PC-3 (cell line): ENCODE results near the gene OMP. TPM values are rescaled to one million over a fixed set of nuclear protein-coding genes. Genes with fewer than 3 reads are reported as not detected.

ENCODE experiments used
- ATAC-seq: fragments of 200-7000 bp; cut with Tn5 transposase; 2 replicates; pipeline ENCODE4 v1.9.1; 2020; ENCODE audit warnings: mild to moderate bottlenecking, moderate library complexity
- BruUV-seq: library from RNA; stranded (reverse); fragments of 400-500 nt; replicated peaks from 2 replicates; lab custom pipeline; 2021; lab: Mats Ljungman, UMichigan
- CTCF ChIA-PET: fragments of 300-600 bp; sonication (Branson Sonifier 250); formaldehyde crosslinking; loops from one replicate; lab custom pipeline; 2022; ENCODE audit warnings: antibody characterized with exemption; lab: Charles Lee
- POLR2A ChIA-PET: fragments of 300-600 bp; sonication (Branson Sonifier 250); formaldehyde crosslinking; loops from one replicate; lab custom pipeline; 2022; ENCODE audit warnings: antibody characterized with exemption; ENCODE audit not compliant: unreplicated experiment; lab: Charles Lee
- DNase-seq: peaks from one replicate; pipeline ENCODE4 v3.0.0-alpha.2; 2015
- H2AFZ ChIP-seq: fragments of 300-600 bp; sonication (generic); 2 replicates; pipeline ENCODE4 v1.6.0; 2016; ENCODE audit warnings: antibody characterized with exemption, low read length
- H3F3A ChIP-seq: fragments of 300-600 bp; sonication (generic); one replicate; pipeline ENCODE4 v1.6.0; 2017; ENCODE audit warnings: antibody characterized with exemption, low read length, control low read depth, mild to moderate bottlenecking; ENCODE audit not compliant: unreplicated experiment
- H3K27ac ChIP-seq: fragments of 300-600 bp; sonication (generic); 2 replicates; pipeline ENCODE4 v1.5.1; 2016; ENCODE audit warnings: mild to moderate bottlenecking, low read length
- H3K27me3 ChIP-seq: fragments of 300-600 bp; sonication (generic); 2 replicates; pipeline ENCODE4 v1.6.1; 2016; ENCODE audit warnings: low read length, mixed read lengths
- H3K36me3 ChIP-seq: fragments of 300-600 bp; sonication (generic); 2 replicates; pipeline ENCODE4 v1.6.1; 2016; ENCODE audit warnings: low read depth, mixed run types, low read length, mixed read lengths
- H3K4me1 ChIP-seq: fragments of 300-600 bp; sonication (generic); 2 replicates; pipeline ENCODE4 v1.5.1; 2016; ENCODE audit warnings: low read length; ENCODE audit not compliant: insufficient read depth
- H3K4me2 ChIP-seq: fragments of 300-600 bp; sonication (generic); 2 replicates; pipeline ENCODE4 v1.6.0; 2016; ENCODE audit warnings: low read length
- H3K4me3 ChIP-seq: fragments of 300-600 bp; sonication (generic); 2 replicates; pipeline ENCODE4 v1.5.1; 2016; ENCODE audit warnings: mild to moderate bottlenecking, low read length, mixed read lengths
- H3K79me2 ChIP-seq: fragments of 300-600 bp; sonication (generic); 2 replicates; pipeline ENCODE4 v1.6.1; 2017; ENCODE audit warnings: low read length, mixed read lengths
- H3K9ac ChIP-seq: fragments of 300-600 bp; sonication (generic); 2 replicates; pipeline ENCODE4 v1.6.0; 2016; ENCODE audit warnings: mild to moderate bottlenecking, low read length
- H3K9me2 ChIP-seq: fragments of 300-600 bp; sonication (generic); replicated peaks from 2 replicates; pipeline ENCODE4 v1.6.1; 2016; ENCODE audit warnings: mixed run types, low read length, mixed read lengths
- H3K9me3 ChIP-seq: fragments of 300-600 bp; sonication (generic); 2 replicates; pipeline ENCODE4 v1.6.1; 2016; ENCODE audit warnings: low read length, mixed read lengths
- H4K20me1 ChIP-seq: fragments of 300-600 bp; sonication (generic); 2 replicates; pipeline ENCODE4 v1.6.1; 2016; ENCODE audit warnings: low read length, mixed read lengths
- CTCF ChIP-seq: fragments of 300-600 bp; sonication (generic); conservative IDR thresholded peaks from 2 replicates; pipeline ENCODE4 v1.5.1; 2017; ENCODE audit warnings: antibody characterized with exemption, low read depth, mild to moderate bottlenecking, low read length
- EZH2 ChIP-seq: fragments of 300-600 bp; sonication (generic); IDR thresholded peaks from one replicate; pipeline ENCODE4 v1.6.1; 2017; ENCODE audit warnings: antibody characterized with exemption, mild to moderate bottlenecking, low read length; ENCODE audit not compliant: unreplicated experiment
- EZH2phosphoT487 ChIP-seq: fragments of 300-600 bp; sonication (generic); IDR thresholded peaks from 2 replicates; pipeline ENCODE4 v1.6.1; 2018; ENCODE audit warnings: mild to moderate bottlenecking, antibody characterized with exemption, low read length, borderline replicate concordance
- intact Hi-C: fragments of 100-400 bp; cut with micrococcal nuclease; formaldehyde crosslinking; loops from 2 replicates; pipeline ENCODE4 v1.9.0; 2023
- total RNA-seq: library from RNA; depleted of rRNA; stranded (reverse); fragments of >200 nt; gene quantifications from 2 replicates; pipeline ENCODE4 v1.2.3, GENCODE V29; 2014

Gene OMP
- total RNA-seq, 1 experiment from 2014 or later: not detected

- TF ChIP-seq EZH2 (no peak), EZH2phosphoT487 (no peak), CTCF (no peak)
- no peaks in the 10 kb centered on the region for H3K79me2 ChIP-seq
- ATAC-seq: no peak
- no peaks in the 10 kb centered on the region for H3K36me3 ChIP-seq
- no peaks in the 10 kb centered on the region for H3K9me3 ChIP-seq
- no peaks in the 10 kb centered on the region for H3K9me2 ChIP-seq
- no peak for DNase-seq
- H3K4me1 ChIP-seq: no peaks in the 10 kb centered on the region
- BruUV-seq: no TSS peak
- H2AFZ ChIP-seq: no peak overlapping the region
- H3K27ac ChIP-seq: no peak overlapping the region
- intact Hi-C loops: no loop called here
- ChIA-PET POLR2A (no interaction called here), CTCF (interaction anchor here (0.6 kb wide), 1 partner anchor 124 kb away, joined by 3 read pairs; no protein-coding TSS in a partner anchor)
- H3F3A ChIP-seq: no peaks in the 10 kb centered on the region
- no peak overlapping the region for H3K4me3 ChIP-seq
- H3K4me2 ChIP-seq: no peak overlapping the region
- H4K20me1 ChIP-seq: no peaks in the 10 kb centered on the region
- H3K27me3 ChIP-seq: no peaks in the 10 kb centered on the region
- no peak overlapping the region for H3K9ac ChIP-seq
Observed at GRCh38 chr11:77121876-77122575, 19.4 kb downstream of the OMP start.

GRCh38 chr11:77122576-77123212, 20.1 kb downstream of the OMP start:
- no peak for ATAC-seq
- Histone ChIP-seq H3K4me3 (no peak overlapping the region), H3K4me1 (peaks cover 6% of the 10 kb centered on the region; the same call in 1 of the 2 replicates), H3K79me2 (no peaks in the 10 kb centered on the region), H3F3A (no peaks in the 10 kb centered on the region), H3K27ac (no peak overlapping the region), H3K9me2 (no peaks in the 10 kb centered on the region), H3K9ac (no peak overlapping the region), H2AFZ (no peak overlapping the region), H3K9me3 (no peaks in the 10 kb centered on the region), H3K27me3 (no peaks in the 10 kb centered on the region), H3K4me2 (no peak overlapping the region), H4K20me1 (no peaks in the 10 kb centered on the region), H3K36me3 (no peaks in the 10 kb centered on the region)
- BruUV-seq: no TSS peak
- intact Hi-C loops: no loop called here
- CTCF ChIA-PET: no interaction called here
- TF ChIP-seq EZH2phosphoT487 (no peak), CTCF (no peak), EZH2 (no peak)
- no peak for DNase-seq
- POLR2A ChIA-PET: no interaction called here

- POLR2A ChIA-PET: no interaction called here
- H3K27ac ChIP-seq: no peak overlapping the region
- TF ChIP-seq EZH2phosphoT487: no peak
- no peak for TF ChIP-seq EZH2
- no peak for TF ChIP-seq CTCF
- peaks cover 6% of the 10 kb centered on the region; the same call in 1 of the 2 replicates for H3K4me1 ChIP-seq
- DNase-seq (no peak), ATAC-seq (no peak)
- H3K9me3 ChIP-seq: no peaks in the 10 kb centered on the region
- H3K4me3 ChIP-seq: no peak overlapping the region
- no peaks in the 10 kb centered on the region for H4K20me1 ChIP-seq
- H3K27me3 ChIP-seq: no peaks in the 10 kb centered on the region
- H3K4me2 ChIP-seq: no peak overlapping the region
- intact Hi-C loops: no loop called here
- H3K79me2 ChIP-seq: no peaks in the 10 kb centered on the region
- no TSS peak for BruUV-seq
- H3F3A ChIP-seq: no peaks in the 10 kb centered on the region
- H3K36me3 ChIP-seq: no peaks in the 10 kb centered on the region
- no peaks in the 10 kb centered on the region for H3K9me2 ChIP-seq
- no peak overlapping the region for H2AFZ ChIP-seq
- CTCF ChIA-PET: no interaction called here
- no peak overlapping the region for H3K9ac ChIP-seq
Observed at GRCh38 chr11:77123591-77123990, 21.0 kb downstream of the OMP start.
